Fibroblast of villous mesenchyme (primary cell): ENCODE data around the gene PSPN. TPM values are rescaled to one million over a fixed set of nuclear protein-coding genes. Genes with fewer than 3 reads are reported as not detected.

Source experiments
- DNase-seq: peaks from one replicate; pipeline ENCODE4 v3.0.0-alpha.2; 2010; ENCODE audit warnings: low read depth
- H3K4me3 ChIP-seq: 2 replicates; pipeline ENCODE4 v1.5.1; 2011; ENCODE audit warnings: low read depth, mild to moderate bottlenecking, low read length
- total RNA-seq: library from RNA; depleted of rRNA; stranded (reverse); fragments of >200 nt; gene quantifications from 2 replicates; pipeline ENCODE4 v1.2.3, GENCODE V29; 2012
- TF ChIP-seq, protein P1 (sequence below): IDR thresholded peaks from 2 replicates; pipeline ENCODE4 v1.5.1; 2012; ENCODE audit warnings: low read depth, mild to moderate bottlenecking, low read length; ENCODE audit not compliant: insufficient read depth

The PSPN gene, protein sequence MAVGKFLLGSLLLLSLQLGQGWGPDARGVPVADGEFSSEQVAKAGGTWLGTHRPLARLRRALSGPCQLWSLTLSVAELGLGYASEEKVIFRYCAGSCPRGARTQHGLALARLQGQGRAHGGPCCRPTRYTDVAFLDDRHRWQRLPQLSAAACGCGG
- total RNA-seq: 0.97 and 1.7 TPM in 2 replicates

DNA sequence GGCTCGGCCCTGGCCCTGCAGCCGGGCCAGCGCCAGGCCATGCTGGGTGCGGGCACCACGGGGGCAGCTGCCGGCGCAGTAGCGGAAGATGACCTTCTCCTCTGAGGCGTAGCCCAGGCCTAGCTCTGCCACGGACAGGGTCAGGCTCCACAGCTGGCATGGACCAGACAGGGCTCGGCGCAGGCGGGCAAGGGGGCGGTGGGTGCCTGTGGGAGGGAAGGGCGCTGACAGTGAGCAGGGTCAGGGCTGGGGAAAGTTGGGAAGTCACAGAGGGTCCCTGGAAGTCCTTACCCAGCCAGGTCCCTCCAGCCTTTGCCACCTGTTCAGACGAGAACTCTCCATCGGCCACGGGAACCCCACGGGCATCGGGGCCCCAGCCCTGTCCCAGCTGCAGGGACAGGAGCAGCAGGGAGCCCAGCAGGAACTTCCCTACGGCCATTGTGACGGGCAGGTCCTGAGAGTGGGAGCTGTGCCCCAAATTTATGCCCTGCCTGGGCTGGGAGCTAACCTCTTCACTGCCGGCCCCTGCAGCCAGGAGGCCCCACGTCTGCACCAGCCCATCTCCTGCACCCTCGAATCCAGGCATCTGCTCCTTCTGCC, at the start of gene PSPN:
Gene PSPN (minus strand): TSS at position 523 of the 600 bp plus-strand sequence. CDS start 84 bp downstream, at position 439.
- no peak for DNase-seq
- no peak within 1 kb of the TSS for H3K4me3 ChIP-seq
- TF ChIP-seq, protein P1, sequence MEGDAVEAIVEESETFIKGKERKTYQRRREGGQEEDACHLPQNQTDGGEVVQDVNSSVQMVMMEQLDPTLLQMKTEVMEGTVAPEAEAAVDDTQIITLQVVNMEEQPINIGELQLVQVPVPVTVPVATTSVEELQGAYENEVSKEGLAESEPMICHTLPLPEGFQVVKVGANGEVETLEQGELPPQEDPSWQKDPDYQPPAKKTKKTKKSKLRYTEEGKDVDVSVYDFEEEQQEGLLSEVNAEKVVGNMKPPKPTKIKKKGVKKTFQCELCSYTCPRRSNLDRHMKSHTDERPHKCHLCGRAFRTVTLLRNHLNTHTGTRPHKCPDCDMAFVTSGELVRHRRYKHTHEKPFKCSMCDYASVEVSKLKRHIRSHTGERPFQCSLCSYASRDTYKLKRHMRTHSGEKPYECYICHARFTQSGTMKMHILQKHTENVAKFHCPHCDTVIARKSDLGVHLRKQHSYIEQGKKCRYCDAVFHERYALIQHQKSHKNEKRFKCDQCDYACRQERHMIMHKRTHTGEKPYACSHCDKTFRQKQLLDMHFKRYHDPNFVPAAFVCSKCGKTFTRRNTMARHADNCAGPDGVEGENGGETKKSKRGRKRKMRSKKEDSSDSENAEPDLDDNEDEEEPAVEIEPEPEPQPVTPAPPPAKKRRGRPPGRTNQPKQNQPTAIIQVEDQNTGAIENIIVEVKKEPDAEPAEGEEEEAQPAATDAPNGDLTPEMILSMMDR: no peak

DNA sequence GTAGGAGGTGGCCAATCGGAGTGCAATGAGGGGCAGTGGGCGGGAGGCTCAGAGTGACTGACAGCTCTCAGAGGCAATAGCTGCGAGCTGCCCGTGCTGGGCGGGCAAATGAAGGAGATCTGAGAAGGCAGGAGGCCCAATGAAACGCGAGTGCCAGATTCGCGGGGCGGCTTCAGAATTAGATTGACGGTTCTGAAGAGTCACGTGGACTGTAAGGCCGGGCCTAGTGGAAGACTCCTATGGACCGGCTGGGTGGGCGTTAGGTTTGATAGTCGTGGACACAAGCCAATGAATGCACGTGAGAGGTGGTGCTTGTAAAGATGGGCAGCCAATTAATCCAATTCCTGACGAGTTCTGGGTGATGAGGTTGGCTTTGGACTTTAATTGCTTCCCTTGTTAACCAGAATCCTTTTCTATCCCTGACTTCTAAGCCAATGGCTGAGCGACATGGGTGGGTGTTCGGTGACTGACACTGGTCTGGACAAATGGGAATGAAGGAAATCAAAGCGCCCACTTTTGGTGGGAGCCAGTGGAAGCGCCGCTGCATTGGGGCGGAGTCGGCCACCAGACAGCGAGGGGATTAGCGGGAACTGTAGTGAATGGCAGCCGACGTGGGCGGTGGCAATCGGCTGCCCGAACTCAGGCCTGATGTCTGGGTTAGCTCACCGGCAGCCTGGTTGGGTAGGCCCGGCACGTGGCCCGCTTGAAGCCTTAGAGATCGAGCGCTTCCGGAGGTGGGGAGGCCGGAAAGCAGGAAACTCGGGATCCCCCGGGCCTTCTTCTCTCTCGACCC, 49.4 kb upstream of the PSPN start:
- DNase-seq: peak; percentile 100
- TF ChIP-seq, protein P1: no peak
- peak overlapping the region; percentile 12 for H3K4me3 ChIP-seq

DNA sequence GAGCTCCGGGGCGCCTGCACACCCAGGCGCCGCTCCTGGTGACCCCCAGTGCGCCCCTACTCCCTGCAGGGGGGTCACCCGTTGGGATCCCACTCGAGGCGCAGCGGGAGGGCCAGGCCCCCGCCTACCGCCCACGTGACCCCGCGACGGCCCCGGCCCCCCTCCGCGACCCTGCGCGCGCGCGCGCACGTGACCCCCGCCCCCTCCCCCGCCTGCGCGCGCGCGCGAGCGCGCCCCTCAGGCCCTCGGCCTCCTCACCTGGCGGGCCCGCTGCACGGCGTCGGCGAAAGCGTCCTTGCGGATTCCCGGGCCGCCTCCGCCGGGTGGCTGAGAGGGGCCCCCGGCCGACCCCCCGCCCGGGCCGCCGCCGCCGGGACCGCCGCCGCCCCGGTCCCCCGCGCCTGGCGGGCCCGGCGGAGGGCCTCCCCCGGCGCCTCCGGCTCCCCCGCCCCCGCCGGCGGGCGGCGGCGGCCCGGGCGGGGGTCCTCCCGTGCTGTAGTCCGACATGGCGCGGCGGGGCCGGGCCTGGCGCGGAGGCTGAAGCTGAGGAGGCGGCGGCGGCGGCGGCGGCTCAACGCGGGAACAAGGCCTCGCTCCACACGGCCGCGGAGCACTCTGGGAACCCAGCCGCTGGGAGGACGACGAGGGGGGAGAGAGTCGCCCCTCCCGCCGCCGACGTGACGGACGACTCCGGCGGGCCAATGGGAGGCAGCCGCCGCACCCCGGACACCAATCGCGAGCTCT, 48.6 kb upstream of the PSPN start, which contains the start of gene KHSRP:
Gene KHSRP (minus strand): TSS at position 617 of the 744 bp plus-strand sequence. CDS start 110 bp downstream, at position 507.
- DNase-seq: no peak
- TF ChIP-seq, protein P1: no peak
- peak within 1 kb of the TSS; percentile 96 for H3K4me3 ChIP-seq

DNA sequence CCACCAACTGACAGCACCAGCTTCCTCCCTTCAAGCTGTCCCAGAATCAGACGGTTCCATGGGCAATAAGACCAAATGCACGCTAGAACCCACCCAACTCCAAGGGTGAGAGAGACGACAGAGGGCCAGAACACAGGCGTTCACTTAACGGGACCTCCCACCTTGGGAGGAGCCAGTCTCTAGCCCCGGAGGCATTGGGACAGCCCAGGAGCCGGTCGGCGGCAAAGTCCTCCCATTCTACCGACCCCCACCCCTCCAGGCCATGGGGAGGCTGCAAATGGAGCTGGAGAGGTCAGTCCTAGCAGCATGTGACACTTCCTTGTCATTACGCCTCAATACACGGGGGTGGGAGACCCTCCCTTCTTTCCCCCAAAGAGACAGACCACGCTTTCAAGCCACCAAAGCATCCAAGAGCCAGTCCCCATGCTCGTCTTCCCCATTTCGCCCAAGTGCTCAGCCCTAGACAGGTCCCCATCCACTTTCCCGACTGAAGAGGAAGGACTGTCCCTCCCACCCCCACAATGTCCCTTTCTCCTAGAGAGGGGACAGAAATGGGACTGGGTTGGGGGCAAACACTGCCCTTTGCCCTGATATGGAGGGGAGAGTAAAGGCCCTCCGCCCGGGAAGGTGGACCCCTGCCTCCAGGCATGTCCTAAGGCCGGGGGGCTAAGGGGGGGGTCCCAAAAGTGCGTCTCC, 47.9 kb upstream of the PSPN start:
- TF ChIP-seq, protein P1: no peak
- H3K4me3 ChIP-seq: peak overlapping the region; percentile 96
- DNase-seq: peak; percentile 55

DNA sequence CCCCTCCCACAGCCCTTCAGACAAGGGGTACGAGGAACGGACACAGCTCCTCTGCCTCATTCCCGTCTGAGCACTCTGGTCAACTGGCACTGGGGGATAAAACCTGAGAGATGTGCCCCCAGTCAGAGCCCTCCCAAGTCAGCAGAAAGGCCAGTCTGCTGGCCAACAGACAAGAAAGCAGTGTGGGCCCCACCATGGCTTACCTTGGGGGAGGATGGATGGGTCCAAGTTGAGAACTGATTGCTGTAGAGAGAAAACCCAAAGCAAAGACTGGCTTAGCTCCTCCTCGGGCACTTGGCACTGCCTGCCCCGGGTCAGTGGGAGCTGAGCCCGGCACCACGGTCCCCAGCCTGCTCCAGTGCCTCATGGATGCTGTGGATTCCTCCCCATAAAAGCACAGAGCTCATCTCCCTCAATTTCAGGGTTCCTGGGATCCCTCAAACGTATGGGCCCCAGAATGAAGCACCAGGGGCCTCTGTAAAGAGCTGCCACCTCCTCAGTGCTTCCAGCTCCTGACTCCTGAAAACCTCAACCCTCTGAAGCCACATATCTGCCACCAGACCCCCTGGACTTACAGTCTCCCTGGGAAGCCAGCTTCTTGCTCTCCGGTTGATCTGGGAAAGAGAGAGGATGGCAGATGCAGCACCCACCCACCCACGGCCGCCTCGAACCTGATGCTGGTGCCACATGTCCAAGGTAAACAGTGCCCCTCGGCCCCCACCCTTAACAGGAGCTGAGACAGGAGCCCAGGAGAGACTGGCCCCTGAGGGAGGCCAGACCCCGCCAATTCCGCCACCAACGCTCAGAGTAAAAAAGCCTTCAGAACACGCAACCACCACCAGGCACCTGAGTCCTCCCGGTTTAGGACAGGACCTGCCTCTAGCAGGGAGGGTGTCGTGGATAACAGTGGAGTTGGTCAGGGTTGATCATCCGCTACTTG, 45.6 kb upstream of the PSPN start:
- TF ChIP-seq, protein P1: no peak
- no peak for DNase-seq
- no peak overlapping the region for H3K4me3 ChIP-seq
